Loucy (cell line): Measurements from ENCODE around the gene DCTN2.

ENCODE experiments used
- EZH2phosphoT487 ChIP-seq: fragments of 200-600 bp; IDR thresholded peaks from 2 replicates; pipeline ENCODE4 v1.6.1; 2018; ENCODE audit warnings: antibody characterized with exemption, mild to moderate bottlenecking, moderate library complexity, borderline replicate concordance
- TF ChIP-seq, protein P1 (sequence below): fragments of 200-600 bp; sonication (generic); conservative IDR thresholded peaks from 2 replicates; pipeline ENCODE4 v1.5.1; 2014; ENCODE audit warnings: mild to moderate bottlenecking, antibody characterized with exemption, low read length

DNA sequence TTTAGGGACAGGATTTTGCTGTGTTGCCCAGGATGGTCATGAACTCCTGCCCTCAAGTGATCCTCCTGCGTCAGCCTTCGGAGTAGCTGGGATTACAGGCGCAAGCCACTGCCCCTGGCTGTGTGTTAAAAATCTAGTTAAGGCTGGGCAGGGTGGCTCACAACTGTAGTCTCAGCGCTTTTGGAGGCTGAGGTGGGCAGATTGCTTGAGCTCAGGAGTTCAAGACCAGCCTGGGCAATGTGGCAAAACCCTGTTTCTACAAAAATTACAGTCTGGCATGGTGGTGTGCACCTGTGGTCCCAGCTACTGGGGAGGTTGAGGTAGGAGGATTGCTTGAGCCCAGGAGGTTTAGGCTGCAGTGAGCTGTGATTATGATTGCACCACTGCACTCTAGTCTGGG, 35.8 kb downstream of the DCTN2 start:
- TF ChIP-seq EZH2phosphoT487 = no peak
- TF ChIP-seq, protein P1, sequence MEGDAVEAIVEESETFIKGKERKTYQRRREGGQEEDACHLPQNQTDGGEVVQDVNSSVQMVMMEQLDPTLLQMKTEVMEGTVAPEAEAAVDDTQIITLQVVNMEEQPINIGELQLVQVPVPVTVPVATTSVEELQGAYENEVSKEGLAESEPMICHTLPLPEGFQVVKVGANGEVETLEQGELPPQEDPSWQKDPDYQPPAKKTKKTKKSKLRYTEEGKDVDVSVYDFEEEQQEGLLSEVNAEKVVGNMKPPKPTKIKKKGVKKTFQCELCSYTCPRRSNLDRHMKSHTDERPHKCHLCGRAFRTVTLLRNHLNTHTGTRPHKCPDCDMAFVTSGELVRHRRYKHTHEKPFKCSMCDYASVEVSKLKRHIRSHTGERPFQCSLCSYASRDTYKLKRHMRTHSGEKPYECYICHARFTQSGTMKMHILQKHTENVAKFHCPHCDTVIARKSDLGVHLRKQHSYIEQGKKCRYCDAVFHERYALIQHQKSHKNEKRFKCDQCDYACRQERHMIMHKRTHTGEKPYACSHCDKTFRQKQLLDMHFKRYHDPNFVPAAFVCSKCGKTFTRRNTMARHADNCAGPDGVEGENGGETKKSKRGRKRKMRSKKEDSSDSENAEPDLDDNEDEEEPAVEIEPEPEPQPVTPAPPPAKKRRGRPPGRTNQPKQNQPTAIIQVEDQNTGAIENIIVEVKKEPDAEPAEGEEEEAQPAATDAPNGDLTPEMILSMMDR = no peak
